ENCODE results near the gene MAD1L1. TPM values are rescaled to one million over a fixed set of nuclear protein-coding genes. Genes with fewer than 3 reads are reported as not detected.

Gene MAD1L1
- total RNA-seq, 2 donors from 2014 or later, result 51.2 to 63.8 TPM

DNA sequence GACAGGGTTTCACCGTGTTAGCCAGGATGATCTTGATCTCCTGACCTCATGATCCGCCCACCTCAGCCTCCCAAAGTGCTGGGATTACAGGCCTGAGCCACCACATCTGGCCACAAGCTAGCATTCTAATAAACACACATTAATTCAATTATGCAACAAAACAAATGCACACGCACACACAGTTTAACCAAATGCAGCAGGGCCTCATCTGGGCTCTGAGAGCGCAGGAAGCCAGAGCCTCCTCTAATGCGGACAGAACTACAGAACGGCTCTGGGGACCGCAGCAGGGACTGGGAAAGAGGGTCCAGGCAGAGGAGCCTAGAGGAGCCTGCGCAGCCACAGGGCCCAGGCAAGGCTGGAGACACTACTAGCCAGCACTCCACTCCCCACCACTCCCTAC lies 3.8 kb downstream of the MAD1L1 start:
- Mint-ChIP-seq H3K4me3 (no peak overlapping the region), H3K27ac (no peak overlapping the region), H3K36me3 (ENCODE audit: insufficient read depth in 2 of 2) (peaks cover 3 to 4% of the 10 kb centered on the region in 2 donors), H3K4me1 (ENCODE audit: low read depth) (peaks cover 14% of the 10 kb centered on the region), H3K27me3 (ENCODE audit: low read depth) (no peaks in the 10 kb centered on the region), H3K9me3 (no peaks in the 10 kb centered on the region)
- DNase-seq, result no peak
- no peak for ATAC-seq (replicated peaks in 1 of 2)

- H3K36me3 Mint-ChIP-seq (ENCODE audit: insufficient read depth in 2 of 2), result peaks cover 3 to 4% of the 10 kb centered on the region in 2 donors
- no peak for ATAC-seq (replicated peaks in 1 of 2)
- H3K4me1 Mint-ChIP-seq (ENCODE audit: low read depth), result peaks cover 5% of the 10 kb centered on the region
- H3K27ac Mint-ChIP-seq, result no peak overlapping the region
- no peaks in the 10 kb centered on the region for H3K27me3 Mint-ChIP-seq (ENCODE audit: low read depth)
- DNase-seq, result no peak
- no peaks in the 10 kb centered on the region for H3K9me3 Mint-ChIP-seq
- H3K4me3 Mint-ChIP-seq, result no peak overlapping the region
Observed at GRCh38 chr7:2227699-2228098, 5.0 kb downstream of the MAD1L1 start.

GRCh38 chr7:2225830-2226229 lies 6.9 kb downstream of the MAD1L1 start:
- H3K27me3 Mint-ChIP-seq (ENCODE audit: low read depth), result no peaks in the 10 kb centered on the region
- no peaks in the 10 kb centered on the region for H3K4me1 Mint-ChIP-seq (ENCODE audit: low read depth)
- ATAC-seq (replicated peaks in 1 of 2) (no peak), DNase-seq (no peak)
- peaks cover 3 to 8% of the 10 kb centered on the region in 2 donors for H3K36me3 Mint-ChIP-seq (ENCODE audit: insufficient read depth in 2 of 2)
- H3K27ac Mint-ChIP-seq, result no peak overlapping the region
- no peaks in the 10 kb centered on the region for H3K9me3 Mint-ChIP-seq
- no peak overlapping the region for H3K4me3 Mint-ChIP-seq

DNA sequence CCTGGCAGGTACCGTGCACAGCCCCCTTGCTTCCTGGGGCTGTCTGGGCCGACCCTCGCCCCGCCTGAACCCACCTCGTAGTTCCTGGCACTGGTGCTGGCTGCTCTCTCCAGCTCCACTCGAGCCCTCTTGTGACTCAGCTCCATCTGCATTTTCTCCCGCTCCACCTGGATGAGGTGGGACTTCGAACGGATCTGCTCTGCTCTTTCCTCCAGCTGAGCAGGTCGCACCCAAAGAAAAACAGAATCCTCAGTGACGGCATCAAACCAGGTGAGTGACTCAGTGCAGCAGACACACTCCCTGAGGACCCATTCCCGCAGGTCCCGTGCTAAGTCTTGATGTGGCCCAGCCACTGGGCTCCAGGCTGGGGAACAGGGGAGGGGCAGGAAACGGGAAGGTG lies 7.4 kb downstream of the MAD1L1 start:
- no peaks in the 10 kb centered on the region for H3K9me3 Mint-ChIP-seq
- no peak overlapping the region for H3K4me3 Mint-ChIP-seq
- DNase-seq (no peak), ATAC-seq (replicated peaks in 1 of 2) (no peak)
- H3K36me3 Mint-ChIP-seq (ENCODE audit: insufficient read depth in 2 of 2), result peaks cover 3 to 8% of the 10 kb centered on the region in 2 donors
- no peaks in the 10 kb centered on the region for H3K4me1 Mint-ChIP-seq (ENCODE audit: low read depth)
- H3K27ac Mint-ChIP-seq, result no peak overlapping the region
- H3K27me3 Mint-ChIP-seq (ENCODE audit: low read depth), result no peaks in the 10 kb centered on the region

DNA sequence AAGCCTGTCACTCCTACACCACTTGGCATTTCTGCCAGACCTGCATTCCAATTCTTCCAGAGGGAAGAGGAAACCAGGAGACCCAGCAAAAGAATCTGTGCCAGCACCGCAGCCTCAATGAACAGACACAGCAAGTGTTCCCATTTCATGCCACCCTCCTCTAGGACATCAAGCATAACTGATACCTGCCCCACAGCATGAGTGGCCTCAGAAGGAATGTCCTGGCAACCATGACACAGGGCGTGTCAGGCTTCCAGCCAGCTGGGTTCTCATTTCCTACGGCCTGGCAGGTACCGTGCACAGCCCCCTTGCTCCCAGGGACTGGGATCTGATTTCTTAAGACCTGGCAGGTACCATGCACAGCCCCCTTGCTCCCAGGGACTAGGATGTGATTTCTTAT lies 7.8 kb downstream of the MAD1L1 start:
- Mint-ChIP-seq H3K27ac (no peak overlapping the region), H3K9me3 (no peaks in the 10 kb centered on the region), H3K4me3 (no peak overlapping the region), H3K27me3 (ENCODE audit: low read depth) (no peaks in the 10 kb centered on the region), H3K4me1 (ENCODE audit: low read depth) (no peaks in the 10 kb centered on the region), H3K36me3 (ENCODE audit: insufficient read depth in 2 of 2) (peaks cover 3 to 8% of the 10 kb centered on the region in 2 donors)
- no peak for DNase-seq
- no peak for ATAC-seq (replicated peaks in 1 of 2)

DNA sequence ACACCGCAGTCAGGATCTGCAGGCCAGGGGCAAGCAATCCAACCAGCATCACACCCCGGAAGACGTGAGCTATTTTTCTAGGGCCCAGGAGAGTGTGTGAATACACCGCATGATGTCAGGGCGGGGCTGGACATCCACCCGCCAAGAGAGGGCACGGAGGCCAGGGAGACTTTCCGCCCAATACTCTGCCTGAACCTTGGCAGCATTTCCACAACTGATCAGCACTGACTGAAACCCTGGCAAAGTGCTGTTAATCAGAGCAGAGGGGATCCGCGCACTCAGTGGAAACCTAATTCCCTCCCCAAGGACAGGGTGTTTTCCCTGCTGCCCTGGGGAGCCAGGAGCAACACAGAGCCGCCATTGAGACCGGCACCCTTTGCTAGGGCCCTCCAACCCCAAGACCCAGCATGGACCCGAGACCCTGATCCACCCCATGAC lies 8.2 kb downstream of the MAD1L1 start:
- ATAC-seq (replicated peaks in 1 of 2), result no peak
- no peak for DNase-seq
- Mint-ChIP-seq H3K36me3 (ENCODE audit: insufficient read depth in 2 of 2) (peaks cover 3 to 8% of the 10 kb centered on the region in 2 donors), H3K27ac (no peak overlapping the region), H3K4me1 (ENCODE audit: low read depth) (no peaks in the 10 kb centered on the region), H3K9me3 (no peaks in the 10 kb centered on the region), H3K27me3 (ENCODE audit: low read depth) (no peaks in the 10 kb centered on the region), H3K4me3 (no peak overlapping the region)

GRCh38 chr7:2223321-2223720 lies 9.4 kb downstream of the MAD1L1 start:
- Mint-ChIP-seq H3K27me3 (ENCODE audit: low read depth) (no peaks in the 10 kb centered on the region), H3K9me3 (no peaks in the 10 kb centered on the region), H3K36me3 (ENCODE audit: insufficient read depth in 2 of 2) (peaks cover 3 to 8% of the 10 kb centered on the region in 2 donors), H3K4me3 (no peak overlapping the region), H3K27ac (no peak overlapping the region), H3K4me1 (ENCODE audit: low read depth) (no peaks in the 10 kb centered on the region)
- DNase-seq, result no peak
- ATAC-seq (replicated peaks in 1 of 2), result no peak

DNA sequence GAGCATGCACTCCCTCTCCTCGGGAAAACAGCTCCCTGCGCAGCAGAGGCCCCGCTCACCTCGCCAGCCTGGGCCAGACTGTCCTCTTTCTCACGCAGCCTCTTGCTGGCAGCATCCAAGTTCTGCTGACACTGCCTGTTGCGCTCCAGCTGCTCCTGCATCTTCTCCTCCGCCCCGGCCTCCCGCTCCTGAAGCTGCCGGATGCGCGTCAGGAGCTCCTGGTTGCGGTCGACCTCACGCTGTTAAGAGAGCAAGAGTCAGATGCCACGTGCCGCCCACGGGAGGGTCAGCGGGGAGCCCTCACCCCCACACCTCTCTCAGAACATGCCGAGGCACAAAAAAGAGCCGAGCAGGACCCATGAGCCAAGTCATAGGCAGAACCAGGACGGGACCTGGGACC lies 10.2 kb downstream of the MAD1L1 start:
- no peaks in the 10 kb centered on the region for H3K4me1 Mint-ChIP-seq (ENCODE audit: low read depth)
- no peak for DNase-seq
- no peak overlapping the region for H3K4me3 Mint-ChIP-seq
- peaks cover 3 to 8% of the 10 kb centered on the region in 2 donors for H3K36me3 Mint-ChIP-seq (ENCODE audit: insufficient read depth in 2 of 2)
- H3K9me3 Mint-ChIP-seq, result no peaks in the 10 kb centered on the region
- H3K27ac Mint-ChIP-seq, result no peak overlapping the region
- no peaks in the 10 kb centered on the region for H3K27me3 Mint-ChIP-seq (ENCODE audit: low read depth)
- no peak for ATAC-seq (replicated peaks in 1 of 2)

- H3K9me3 Mint-ChIP-seq, result no peaks in the 10 kb centered on the region
- H3K27me3 Mint-ChIP-seq (ENCODE audit: low read depth), result no peaks in the 10 kb centered on the region
- no peak overlapping the region for H3K27ac Mint-ChIP-seq
- DNase-seq, result no peak
- H3K4me3 Mint-ChIP-seq, result no peak overlapping the region
- H3K4me1 Mint-ChIP-seq (ENCODE audit: low read depth), result no peaks in the 10 kb centered on the region
- ATAC-seq (replicated peaks in 1 of 2), result no peak
- peaks cover 6% of the 10 kb centered on the region in 2 donors for H3K36me3 Mint-ChIP-seq (ENCODE audit: insufficient read depth in 2 of 2)
Observed at GRCh38 chr7:2220954-2221353, 11.8 kb downstream of the MAD1L1 start.

GRCh38 chr7:2220506-2220905 lies 12.2 kb downstream of the MAD1L1 start:
- DNase-seq (no peak), ATAC-seq (replicated peaks in 1 of 2) (no peak)
- Mint-ChIP-seq H3K36me3 (ENCODE audit: insufficient read depth in 2 of 2) (peaks cover 4 to 6% of the 10 kb centered on the region in 2 donors), H3K4me1 (ENCODE audit: low read depth) (no peaks in the 10 kb centered on the region), H3K27me3 (ENCODE audit: low read depth) (no peaks in the 10 kb centered on the region), H3K4me3 (no peak overlapping the region), H3K9me3 (no peaks in the 10 kb centered on the region), H3K27ac (no peak overlapping the region)

DNA sequence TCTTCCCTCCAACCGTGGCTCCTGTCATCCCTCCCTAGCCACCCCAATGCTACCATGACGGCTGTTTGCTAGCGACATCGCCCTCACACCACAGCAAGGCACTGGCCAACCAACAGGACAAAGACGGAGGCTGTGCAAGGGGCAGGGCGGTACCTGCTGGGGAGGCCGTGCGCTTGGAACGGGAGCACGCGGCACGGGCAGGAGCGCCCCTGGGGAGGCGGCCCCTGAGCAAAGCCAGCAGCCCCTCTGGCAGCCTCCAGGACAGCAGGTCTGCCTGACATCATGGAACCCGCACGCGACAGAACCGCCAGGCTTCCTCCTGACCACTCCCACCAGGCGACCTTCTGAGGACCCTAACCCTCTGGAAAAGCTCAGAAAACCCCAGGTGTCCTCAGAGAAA lies 12.7 kb downstream of the MAD1L1 start:
- Mint-ChIP-seq H3K27ac (no peak overlapping the region), H3K27me3 (ENCODE audit: low read depth) (no peaks in the 10 kb centered on the region), H3K9me3 (no peaks in the 10 kb centered on the region), H3K4me3 (no peak overlapping the region), H3K4me1 (ENCODE audit: low read depth) (no peaks in the 10 kb centered on the region), H3K36me3 (ENCODE audit: insufficient read depth in 2 of 2) (peaks cover 4 to 6% of the 10 kb centered on the region in 2 donors)
- ATAC-seq (replicated peaks in 1 of 2) (no peak), DNase-seq (no peak)

GRCh38 chr7:2219606-2220005 lies 13.1 kb downstream of the MAD1L1 start:
- DNase-seq, result no peak
- Mint-ChIP-seq H3K36me3 (ENCODE audit: insufficient read depth in 2 of 2) (peaks cover 4 to 6% of the 10 kb centered on the region in 2 donors), H3K27ac (no peak overlapping the region), H3K27me3 (ENCODE audit: low read depth) (no peaks in the 10 kb centered on the region), H3K9me3 (no peaks in the 10 kb centered on the region), H3K4me3 (no peak overlapping the region), H3K4me1 (ENCODE audit: low read depth) (no peaks in the 10 kb centered on the region)
- no peak for ATAC-seq (replicated peaks in 1 of 2)

GRCh38 chr7:2219136-2219535 lies 13.6 kb downstream of the MAD1L1 start:
- DNase-seq (no peak), ATAC-seq (replicated peaks in 1 of 2) (no peak)
- Mint-ChIP-seq H3K36me3 (ENCODE audit: insufficient read depth in 2 of 2) (peaks cover 4% of the 10 kb centered on the region in 2 donors), H3K9me3 (no peaks in the 10 kb centered on the region), H3K27me3 (ENCODE audit: low read depth) (no peaks in the 10 kb centered on the region), H3K27ac (no peak overlapping the region), H3K4me3 (no peak overlapping the region), H3K4me1 (ENCODE audit: low read depth) (no peaks in the 10 kb centered on the region)

- H3K9me3 Mint-ChIP-seq, result no peaks in the 10 kb centered on the region
- no peaks in the 10 kb centered on the region for H3K4me1 Mint-ChIP-seq (ENCODE audit: low read depth)
- H3K4me3 Mint-ChIP-seq, result no peak overlapping the region
- no peak overlapping the region for H3K27ac Mint-ChIP-seq
- H3K36me3 Mint-ChIP-seq (ENCODE audit: insufficient read depth in 2 of 2), result peaks cover 3 to 4% of the 10 kb centered on the region in 2 donors
- ATAC-seq (replicated peaks in 1 of 2) (no peak), DNase-seq (no peak)
- H3K27me3 Mint-ChIP-seq (ENCODE audit: low read depth), result no peaks in the 10 kb centered on the region
Observed at GRCh38 chr7:2218444-2218785, 14.3 kb downstream of the MAD1L1 start.

All from activated T-cell treated with anti-CD3 and anti-CD28 coated beads, Interleukin-2, amount 50 U/mL, for 72 hours (primary cell).